Measurements from ENCODE around the gene BBX. TPM values are rescaled to one million over a fixed set of nuclear protein-coding genes. Genes with fewer than 3 reads are reported as not detected.
"Not testable (repeated sequence)": the region's sequence is repeated elsewhere in the genome, so short reads cannot be mapped to it uniquely, and the experiment has no call there.

The BBX gene
- total RNA-seq, 1 donor from 2014 or later, result 54.3 TPM

DNA sequence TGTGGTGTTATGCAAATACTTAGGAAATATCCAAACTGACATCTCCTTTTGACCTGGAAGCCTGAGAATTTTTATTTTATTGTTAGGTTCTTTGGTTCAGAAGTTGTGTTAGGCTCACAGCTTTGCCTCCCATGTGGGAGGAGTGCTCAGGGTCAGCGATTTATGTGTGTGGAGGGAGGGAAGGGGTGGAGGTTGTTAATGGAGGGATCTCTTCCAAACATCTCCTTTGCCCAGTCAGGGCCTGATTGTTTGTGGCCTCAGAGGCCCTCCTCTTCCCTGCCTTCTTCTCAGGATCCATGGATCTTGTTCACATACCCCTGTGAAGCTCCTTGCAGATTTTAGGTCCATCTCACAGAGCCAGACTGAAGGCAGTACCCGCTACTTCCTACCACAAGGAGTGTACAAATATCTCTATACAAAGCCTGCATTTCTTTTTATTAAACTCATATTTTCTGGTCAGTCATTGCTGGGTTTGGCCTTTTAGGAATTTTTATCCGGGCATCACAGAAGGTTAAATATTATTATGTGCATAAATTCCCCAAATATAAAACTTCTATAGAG, 40.3 kb downstream of the BBX start:
- no peak for DNase-seq (ENCODE audit: low spot score)
- peaks cover 7% of the 10 kb centered on the region for H3K4me1 Mint-ChIP-seq (ENCODE audit: unreplicated experiment)
- H3K4me3 Mint-ChIP-seq (ENCODE audit: unreplicated experiment), result no peak overlapping the region
- H3K27ac Mint-ChIP-seq (ENCODE audit: unreplicated experiment), result no peak overlapping the region
- TF ChIP-seq, protein P1, sequence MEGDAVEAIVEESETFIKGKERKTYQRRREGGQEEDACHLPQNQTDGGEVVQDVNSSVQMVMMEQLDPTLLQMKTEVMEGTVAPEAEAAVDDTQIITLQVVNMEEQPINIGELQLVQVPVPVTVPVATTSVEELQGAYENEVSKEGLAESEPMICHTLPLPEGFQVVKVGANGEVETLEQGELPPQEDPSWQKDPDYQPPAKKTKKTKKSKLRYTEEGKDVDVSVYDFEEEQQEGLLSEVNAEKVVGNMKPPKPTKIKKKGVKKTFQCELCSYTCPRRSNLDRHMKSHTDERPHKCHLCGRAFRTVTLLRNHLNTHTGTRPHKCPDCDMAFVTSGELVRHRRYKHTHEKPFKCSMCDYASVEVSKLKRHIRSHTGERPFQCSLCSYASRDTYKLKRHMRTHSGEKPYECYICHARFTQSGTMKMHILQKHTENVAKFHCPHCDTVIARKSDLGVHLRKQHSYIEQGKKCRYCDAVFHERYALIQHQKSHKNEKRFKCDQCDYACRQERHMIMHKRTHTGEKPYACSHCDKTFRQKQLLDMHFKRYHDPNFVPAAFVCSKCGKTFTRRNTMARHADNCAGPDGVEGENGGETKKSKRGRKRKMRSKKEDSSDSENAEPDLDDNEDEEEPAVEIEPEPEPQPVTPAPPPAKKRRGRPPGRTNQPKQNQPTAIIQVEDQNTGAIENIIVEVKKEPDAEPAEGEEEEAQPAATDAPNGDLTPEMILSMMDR (IDR thresholded peaks at IDR 0.05; ENCODE audit: unreplicated experiment), result no peak
- H3K36me3 Mint-ChIP-seq (ENCODE audit: low read depth, unreplicated experiment), result no peaks in the 10 kb centered on the region
- H3K9me3 Mint-ChIP-seq (ENCODE audit: unreplicated experiment), result no peaks in the 10 kb centered on the region
- H3K27me3 Mint-ChIP-seq (ENCODE audit: unreplicated experiment), result peaks cover 6% of the 10 kb centered on the region

DNA sequence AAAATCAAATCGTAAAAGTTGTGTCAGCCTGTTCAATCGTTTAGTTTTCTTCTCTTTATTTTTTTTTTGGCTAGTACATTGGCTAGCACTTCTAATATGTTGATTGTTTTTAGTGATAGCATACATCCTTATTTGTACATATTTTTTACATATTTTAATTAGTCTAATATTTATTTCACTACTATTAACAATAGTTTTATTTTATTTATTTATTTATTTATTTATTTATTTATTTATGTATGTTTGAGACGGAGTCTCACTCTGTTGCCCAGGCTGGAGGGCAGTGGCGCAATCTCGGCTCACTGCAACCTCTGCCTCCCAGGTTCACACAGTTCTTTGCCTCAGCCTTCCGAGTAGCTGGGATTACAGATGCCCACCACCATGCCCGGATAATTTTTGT, 42.5 kb downstream of the BBX start:
- not testable (repeated sequence) for H3K4me3 Mint-ChIP-seq (ENCODE audit: unreplicated experiment); H3K36me3 Mint-ChIP-seq (ENCODE audit: low read depth, unreplicated experiment); H3K27ac Mint-ChIP-seq (ENCODE audit: unreplicated experiment); H3K27me3 Mint-ChIP-seq (ENCODE audit: unreplicated experiment); DNase-seq (ENCODE audit: low spot score); H3K9me3 Mint-ChIP-seq (ENCODE audit: unreplicated experiment)
- H3K4me1 Mint-ChIP-seq (ENCODE audit: unreplicated experiment), result peaks cover 10% of the 10 kb centered on the region

DNA sequence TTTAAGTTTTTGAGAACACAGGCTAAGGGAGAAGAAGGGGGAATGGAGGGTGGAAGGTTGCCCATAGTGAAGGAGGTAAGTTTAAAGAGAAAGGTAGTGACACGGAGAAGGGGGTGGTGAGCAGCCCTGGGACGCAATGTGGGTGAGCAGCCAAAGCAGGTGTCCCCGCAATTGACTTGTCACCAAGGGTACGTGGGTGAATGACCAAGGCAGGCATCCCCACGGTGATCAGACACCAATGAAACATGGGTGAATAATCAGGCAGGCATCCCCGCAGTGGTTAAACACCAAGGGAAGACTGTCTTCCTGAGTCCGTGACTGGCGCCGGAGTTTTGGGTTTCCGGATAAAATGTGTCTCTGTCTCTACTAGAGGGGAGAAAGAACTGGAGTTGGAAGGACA, 48.3 kb downstream of the BBX start:
- H3K9me3 Mint-ChIP-seq (ENCODE audit: unreplicated experiment); DNase-seq (ENCODE audit: low spot score); H3K4me3 Mint-ChIP-seq (ENCODE audit: unreplicated experiment); H3K27ac Mint-ChIP-seq (ENCODE audit: unreplicated experiment); H3K36me3 Mint-ChIP-seq (ENCODE audit: low read depth, unreplicated experiment); H3K27me3 Mint-ChIP-seq (ENCODE audit: unreplicated experiment): not testable (repeated sequence)
- peaks cover 12% of the 10 kb centered on the region for H3K4me1 Mint-ChIP-seq (ENCODE audit: unreplicated experiment)

DNA sequence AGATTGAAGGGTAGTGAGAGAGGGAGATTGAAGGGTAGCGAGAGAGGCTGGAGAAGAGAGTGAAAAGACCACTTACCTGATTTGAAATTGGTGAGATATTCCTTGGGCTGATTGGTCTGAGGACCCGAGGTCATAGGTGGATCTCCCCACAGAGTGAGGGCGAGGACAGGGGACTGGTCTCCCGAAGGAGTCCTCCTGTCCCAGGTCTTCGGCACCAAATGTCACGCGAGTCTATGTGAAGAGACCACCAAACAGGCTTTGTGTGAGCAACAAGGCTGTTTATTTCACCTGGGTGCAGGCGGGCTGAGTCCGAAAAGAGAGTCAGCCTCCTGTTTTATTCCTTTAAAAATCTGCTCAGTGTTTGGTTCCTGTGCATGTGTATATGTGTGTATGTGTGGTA, 48.7 kb downstream of the BBX start:
- not testable (repeated sequence) for H3K9me3 Mint-ChIP-seq (ENCODE audit: unreplicated experiment); H3K4me3 Mint-ChIP-seq (ENCODE audit: unreplicated experiment); H3K27me3 Mint-ChIP-seq (ENCODE audit: unreplicated experiment); H3K27ac Mint-ChIP-seq (ENCODE audit: unreplicated experiment); DNase-seq (ENCODE audit: low spot score); H3K36me3 Mint-ChIP-seq (ENCODE audit: low read depth, unreplicated experiment)
- H3K4me1 Mint-ChIP-seq (ENCODE audit: unreplicated experiment), result peaks cover 12% of the 10 kb centered on the region

DNA sequence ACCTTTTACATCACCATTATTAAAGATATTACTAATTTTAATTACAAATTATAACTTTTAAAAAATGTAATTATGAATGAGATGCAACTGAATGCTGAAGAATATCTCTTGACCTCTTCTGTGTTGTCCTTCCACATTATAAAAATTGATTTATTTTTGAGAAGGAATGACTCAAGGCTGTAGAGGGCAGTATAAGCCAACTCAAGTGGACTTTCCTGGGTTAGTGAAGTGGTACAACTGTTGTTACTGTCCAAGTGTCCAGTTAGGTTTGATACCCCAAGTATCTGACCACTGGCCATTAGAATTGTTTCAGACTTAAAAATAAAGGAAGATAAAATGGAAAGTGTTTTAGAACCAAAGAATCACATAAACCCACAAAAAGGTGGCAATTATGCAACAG, 51.9 kb downstream of the BBX start:
- DNase-seq (ENCODE audit: low spot score), result peak; percentile 31
- Mint-ChIP-seq H3K27me3 (ENCODE audit: unreplicated experiment) (peaks cover 5% of the 10 kb centered on the region), H3K4me1 (ENCODE audit: unreplicated experiment) (peaks cover 23% of the 10 kb centered on the region), H3K9me3 (ENCODE audit: unreplicated experiment) (no peaks in the 10 kb centered on the region), H3K4me3 (ENCODE audit: unreplicated experiment) (no peak overlapping the region), H3K27ac (ENCODE audit: unreplicated experiment) (no peak overlapping the region), H3K36me3 (ENCODE audit: low read depth, unreplicated experiment) (no peaks in the 10 kb centered on the region)
- TF ChIP-seq, protein P1 (IDR thresholded peaks at IDR 0.05; ENCODE audit: unreplicated experiment), result peak; percentile 32

DNA sequence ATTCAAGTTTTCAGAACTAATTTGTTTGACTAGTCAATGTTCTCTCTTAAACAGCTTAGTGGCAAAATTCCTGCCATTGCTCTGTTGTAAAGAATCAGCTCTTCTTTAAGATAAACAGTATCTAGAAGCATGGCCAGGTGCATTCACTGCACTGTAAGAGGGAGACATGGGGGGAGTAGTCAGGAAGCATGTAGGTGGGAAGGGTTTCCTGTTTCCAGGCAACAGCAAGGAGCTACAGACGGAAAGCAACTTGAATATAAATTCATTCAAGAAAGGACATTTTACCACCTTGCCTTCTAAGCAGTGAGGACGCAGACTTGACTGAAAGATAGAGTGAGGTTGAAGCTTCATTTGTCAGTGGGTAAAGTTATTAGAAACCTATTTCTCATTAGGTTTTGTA, 55.3 kb downstream of the BBX start:
- Mint-ChIP-seq H3K9me3 (ENCODE audit: unreplicated experiment) (no peaks in the 10 kb centered on the region), H3K36me3 (ENCODE audit: low read depth, unreplicated experiment) (no peaks in the 10 kb centered on the region), H3K4me3 (ENCODE audit: unreplicated experiment) (no peak overlapping the region), H3K27ac (ENCODE audit: unreplicated experiment) (peak overlapping the region; percentile 94), H3K27me3 (ENCODE audit: unreplicated experiment) (peaks cover 3% of the 10 kb centered on the region), H3K4me1 (ENCODE audit: unreplicated experiment) (peaks cover 22% of the 10 kb centered on the region)
- no peak for DNase-seq (ENCODE audit: low spot score)
- TF ChIP-seq, protein P1 (IDR thresholded peaks at IDR 0.05; ENCODE audit: unreplicated experiment), result no peak
